Activated CD8-positive, alpha-beta memory T cell treated with anti-CD3 and anti-CD28 coated beads, Interleukin-2, amount 50 U/mL, for 48 hours (primary cell): ENCODE data around the gene KBTBD4.
"Not testable (repeated sequence)": the region's sequence is repeated elsewhere in the genome, so short reads cannot be mapped to it uniquely, and the experiment has no call there.

ENCODE experiments used
- DNase-seq: peaks from one replicate; pipeline ENCODE4 v3.0.0-alpha.2; 2020

The KBTBD4 gene

DNA sequence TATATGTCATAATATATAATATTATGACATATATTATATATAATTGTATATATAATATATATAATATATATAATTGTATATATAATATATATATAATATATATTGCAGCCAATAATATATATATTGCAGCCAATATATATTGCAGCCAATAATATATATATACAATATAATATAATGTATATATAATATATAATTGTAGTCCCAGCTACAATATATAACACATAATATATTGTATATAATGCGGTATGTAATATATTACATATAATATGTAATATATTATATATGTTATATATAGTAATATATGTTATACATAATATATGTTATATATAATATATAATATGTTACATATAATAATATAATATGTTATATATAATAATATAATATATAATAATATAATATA lies 20.1 kb downstream of the KBTBD4 start:
- DNase-seq: no peak

DNA sequence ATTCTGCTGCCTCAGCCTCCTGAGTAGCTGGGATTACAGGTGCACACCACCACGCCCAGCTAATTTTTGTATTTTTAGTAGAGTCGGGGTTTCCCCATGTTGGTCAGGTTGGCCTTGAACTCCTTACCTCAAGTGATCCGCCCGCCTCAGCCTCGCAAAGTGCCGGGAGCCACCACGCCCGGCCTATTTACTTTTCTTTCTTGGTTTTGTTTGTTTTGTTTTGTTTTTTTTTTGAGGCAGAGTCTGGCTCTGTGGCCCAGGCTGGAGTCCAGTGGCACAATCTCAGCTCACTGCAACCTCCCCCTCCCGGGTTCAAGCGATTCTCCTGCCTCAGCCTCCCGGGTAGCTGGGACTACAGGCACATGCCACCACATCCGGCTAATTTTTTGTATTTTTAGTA lies 21.8 kb downstream of the KBTBD4 start:
- not testable (repeated sequence) for DNase-seq

DNA sequence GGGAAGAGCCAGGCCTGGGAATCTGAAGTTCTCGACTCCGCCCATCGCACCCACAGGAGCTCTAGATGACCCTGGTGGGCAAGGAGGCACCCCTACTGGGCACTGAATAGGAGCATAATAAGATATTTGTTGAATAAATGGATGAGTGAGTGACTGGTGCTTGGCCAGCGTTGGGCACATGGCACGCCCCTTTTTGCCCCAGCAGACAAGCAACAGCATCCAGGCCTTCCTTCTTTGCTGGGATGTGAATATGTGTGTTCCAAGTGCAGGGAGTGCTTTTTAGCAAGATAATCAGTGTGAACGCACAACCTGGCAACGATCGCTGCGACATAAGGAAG lies 25.4 kb downstream of the KBTBD4 start:
- DNase-seq: no peak

DNA sequence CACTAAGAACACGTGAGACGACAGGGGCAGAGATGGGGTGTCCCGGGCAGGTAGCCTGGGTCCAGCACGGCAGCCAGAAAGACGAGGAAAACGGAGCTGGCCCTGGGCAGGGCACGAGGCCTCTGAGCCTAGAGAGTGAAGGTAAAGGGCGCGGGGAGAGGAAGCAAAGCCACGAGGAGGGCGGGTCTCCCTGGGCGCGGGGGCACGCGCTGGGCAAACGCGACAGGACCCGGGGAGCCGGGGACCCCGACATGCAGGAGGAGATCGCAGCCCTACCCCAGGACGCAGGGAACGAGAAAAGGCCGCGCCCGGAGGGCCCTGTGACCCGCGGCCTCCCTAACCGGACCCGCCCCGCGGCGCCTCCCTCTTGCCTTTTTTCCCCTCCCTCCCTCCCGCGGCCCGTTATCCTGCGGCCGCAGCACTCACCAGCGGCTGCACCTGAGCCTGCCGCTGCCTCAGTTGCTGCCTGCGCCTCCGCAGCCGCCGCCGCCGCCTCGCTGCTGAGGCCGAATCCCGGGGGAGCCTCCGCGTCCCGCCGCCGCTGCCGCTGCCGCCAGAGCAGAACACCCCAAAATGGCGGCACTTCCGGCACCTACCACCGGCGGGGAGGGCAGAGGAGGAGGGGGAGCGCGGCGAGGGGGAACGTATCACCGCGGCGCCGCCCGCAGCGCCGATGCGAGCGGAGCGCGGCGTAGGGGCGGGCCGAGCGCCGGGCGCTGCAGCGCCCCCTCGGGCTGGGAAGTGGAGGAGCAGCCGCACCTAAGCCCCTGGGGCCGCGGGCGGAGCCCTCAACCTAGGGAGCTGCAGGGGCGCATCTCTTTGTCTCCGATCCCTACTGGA lies 26.0 kb downstream of the KBTBD4 start, which contains the start of gene CELF1:
TSS of gene CELF1 (minus strand) at position 567 of the 840 bp plus-strand sequence. CDS start 53,609 bp downstream, outside the sequence.
- DNase-seq: peak; percentile 94

DNA sequence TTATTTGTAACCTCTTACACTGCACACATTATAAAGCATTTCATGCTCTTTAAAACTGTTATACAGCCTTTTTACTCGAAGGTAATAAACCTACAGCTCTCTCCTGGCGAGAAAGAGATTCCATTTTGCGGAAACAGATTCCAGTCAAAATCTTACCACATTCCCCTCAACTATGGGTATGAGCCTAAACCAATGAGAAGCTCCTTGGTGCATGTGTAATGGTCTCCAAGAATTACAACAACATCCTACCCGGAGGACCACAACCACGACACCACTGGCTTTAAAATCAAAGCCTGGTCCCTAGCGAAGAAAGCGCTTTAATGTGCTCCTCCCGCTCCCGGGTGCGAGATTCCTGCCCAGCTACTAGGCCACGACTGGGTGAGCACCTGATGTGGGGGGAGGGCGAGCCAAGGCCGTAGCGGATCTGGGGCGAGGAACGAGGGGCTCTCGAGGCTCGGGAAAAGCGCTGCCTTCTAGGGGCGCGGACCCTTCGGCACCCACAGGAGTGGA lies 26.7 kb downstream of the KBTBD4 start:
- no peak for DNase-seq

DNA sequence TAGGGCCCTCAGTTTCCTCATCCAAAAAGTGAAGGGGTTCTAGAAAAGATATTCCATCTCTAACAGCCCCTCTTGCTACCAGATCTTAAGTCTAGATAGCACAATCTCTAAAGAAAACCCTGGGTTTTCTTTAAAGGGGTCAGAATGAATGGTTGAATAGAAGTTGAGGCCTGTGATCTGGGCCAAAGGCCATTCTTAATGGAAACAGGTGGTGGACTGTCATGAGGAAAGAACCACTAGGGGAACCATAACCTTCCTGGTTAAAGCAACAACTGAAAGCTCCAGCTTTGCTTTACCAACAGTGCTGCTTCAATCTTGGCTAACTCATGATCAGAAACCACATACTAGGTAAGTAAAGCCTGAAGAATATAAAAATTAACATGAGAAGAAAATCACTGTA lies 27.7 kb downstream of the KBTBD4 start:
- no peak for DNase-seq

DNA sequence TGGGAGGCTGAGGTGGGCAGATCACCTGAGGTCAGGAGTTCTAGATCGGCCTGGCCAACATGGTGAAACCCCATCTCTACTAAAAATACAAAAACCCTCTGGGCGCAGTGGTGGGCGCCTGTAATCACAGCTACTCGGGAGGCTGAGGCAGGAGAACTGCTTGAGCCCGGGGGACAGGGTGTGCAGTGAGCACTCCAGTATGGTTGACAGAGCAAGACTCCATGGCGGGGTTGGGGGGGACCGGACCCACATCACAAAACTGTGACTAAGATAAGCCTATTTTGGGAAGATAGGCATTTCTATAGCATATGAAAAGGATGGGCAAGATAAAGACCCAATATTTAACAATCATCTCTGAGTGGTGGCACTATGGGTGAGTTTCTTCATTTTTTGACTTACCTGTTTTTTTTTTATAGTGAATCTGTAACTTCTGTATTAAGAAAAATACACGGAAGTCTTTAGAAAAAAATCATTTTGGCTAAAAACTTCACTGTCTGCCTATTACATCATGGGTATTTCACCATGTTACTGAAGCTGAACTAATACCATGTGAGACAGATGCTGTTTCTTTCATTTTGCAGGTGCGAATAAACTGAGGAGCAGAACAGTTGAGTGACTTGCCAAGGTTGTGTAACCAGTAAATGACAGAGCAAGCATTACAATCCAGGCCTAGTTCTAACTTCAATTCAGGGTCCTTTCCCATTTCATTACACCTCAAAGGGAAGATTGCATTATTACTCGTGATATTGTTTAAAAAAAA lies 28.3 kb downstream of the KBTBD4 start:
- no peak for DNase-seq

DNA sequence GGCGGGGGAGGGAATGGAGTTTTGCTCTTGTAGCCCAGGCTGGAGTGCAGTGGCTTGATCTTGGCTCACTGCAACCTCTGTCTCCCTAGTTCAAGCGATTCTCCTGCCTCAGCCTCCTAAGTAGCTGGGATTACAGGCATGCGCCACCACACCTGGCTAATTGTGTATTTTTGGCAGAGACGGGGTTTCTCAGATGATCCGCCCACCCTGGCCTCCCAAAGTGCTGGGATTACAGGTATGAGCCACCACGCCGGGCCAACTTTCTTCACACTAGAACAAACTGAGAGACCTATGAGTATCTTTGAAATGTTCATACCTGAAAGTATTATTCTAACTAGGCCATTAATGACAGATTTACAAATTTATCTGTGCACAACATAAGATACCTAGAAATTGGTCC lies 32.5 kb downstream of the KBTBD4 start:
- not testable (repeated sequence) for DNase-seq

DNA sequence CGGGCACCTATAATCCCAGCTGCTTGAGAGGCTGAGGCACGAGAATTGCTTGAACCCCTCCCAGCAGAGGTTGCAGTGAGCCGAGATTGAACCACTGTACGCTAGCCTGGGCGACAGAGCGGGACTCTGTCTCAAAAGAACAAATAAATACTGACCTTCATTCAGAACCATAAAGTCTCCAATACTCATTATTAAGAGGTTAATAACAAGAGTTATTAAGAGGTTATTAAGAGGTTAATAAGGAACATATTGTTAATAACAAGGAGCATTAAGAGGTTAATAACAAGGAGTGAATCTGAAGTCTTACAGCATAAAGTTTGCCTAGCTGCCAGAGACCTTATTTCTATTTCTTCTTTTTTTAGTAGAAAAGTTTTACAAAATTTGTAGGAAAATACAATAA lies 33.5 kb downstream of the KBTBD4 start:
- no peak for DNase-seq

DNA sequence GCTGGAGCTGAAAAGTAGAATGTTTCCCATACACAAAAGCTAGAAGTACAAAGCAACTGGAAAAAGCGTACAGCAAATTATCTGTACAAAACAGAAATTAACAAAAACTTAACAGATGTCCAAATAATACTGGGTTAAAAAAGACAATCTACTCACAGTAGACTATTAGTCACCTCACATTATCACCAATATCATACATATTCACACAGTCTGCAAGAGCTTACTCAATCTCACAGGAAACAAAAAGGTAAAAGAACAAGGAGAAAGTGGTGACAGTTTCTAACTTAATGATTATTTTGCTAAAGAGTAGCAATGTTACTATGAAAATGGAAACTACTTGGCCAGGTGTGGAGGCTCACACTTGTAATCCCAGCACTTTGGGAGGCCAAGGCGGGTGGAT lies 37.7 kb downstream of the KBTBD4 start:
- DNase-seq: no peak

DNA sequence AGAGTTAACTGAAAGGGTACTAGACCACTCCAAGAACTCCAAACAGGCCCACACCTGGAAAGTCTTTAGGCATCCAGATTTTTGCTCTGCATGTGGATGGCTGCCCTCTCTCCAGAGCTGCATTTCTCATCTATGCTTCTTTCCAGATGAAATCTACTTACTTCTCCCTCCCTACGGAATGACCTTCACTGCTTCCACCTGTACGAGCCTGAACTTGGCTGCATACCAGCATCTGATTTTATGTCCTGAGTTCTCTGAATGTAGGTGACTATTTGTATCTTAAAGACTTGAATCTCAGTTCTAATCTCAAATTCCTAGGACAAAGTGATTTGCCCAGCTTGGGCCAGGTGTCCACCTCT lies 39.1 kb downstream of the KBTBD4 start:
- DNase-seq: no peak

DNA sequence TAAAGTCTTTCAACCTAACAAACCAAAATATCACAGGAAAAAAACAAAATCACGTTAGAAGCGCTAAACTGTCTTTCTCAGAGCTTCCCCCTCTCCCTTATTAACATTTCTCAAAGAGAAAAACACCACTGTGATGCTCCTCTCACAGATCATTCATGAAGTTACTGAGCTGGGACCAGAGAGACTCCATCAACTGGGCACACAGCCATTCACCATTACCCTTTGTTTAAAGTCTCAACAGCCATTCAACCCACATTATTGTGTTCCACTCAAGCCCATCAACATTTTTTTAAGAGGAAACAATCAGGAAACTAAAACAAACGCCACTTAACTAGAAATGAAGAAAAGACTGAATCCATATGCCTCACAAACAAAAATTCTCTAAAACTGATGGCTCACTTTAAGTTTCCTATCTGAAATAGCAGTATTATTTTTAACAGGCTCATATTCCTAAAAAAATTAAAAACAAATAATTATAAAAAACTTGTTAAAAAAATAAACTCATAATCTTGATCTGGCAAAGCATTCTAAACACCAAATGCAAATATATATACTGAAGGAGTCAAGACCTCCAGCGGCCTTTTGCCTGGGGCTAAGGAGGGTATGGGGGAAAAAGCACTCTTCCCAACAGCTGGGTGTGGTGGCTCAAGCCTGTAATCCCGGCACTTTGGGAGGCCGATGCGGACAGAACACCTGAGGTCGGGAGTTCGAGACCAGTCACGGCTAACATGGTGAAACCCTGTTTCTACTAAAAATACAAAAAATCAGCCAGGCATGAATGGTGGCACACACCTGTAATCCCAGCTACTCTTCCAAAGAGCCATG lies 39.8 kb downstream of the KBTBD4 start:
- no peak for DNase-seq

DNA sequence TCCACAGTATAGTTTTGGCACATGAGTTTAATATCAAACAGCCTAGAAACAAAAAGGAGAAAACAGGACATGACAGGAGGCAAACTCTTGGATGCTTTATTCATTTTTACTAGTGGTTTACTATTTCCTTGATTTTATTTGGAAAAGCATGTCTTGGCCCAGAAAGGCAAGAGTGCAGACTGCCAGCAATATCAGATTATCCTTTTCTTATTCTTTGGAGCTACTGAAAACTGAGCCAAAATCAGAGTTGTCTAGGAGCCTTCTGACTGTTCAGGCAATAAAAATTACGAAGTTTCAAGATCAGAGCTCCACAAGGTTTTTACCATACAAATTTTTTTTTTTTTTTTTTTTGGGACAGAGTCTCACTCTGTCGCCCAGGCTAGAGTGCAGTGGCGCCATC lies 41.9 kb downstream of the KBTBD4 start:
- DNase-seq: no peak

DNA sequence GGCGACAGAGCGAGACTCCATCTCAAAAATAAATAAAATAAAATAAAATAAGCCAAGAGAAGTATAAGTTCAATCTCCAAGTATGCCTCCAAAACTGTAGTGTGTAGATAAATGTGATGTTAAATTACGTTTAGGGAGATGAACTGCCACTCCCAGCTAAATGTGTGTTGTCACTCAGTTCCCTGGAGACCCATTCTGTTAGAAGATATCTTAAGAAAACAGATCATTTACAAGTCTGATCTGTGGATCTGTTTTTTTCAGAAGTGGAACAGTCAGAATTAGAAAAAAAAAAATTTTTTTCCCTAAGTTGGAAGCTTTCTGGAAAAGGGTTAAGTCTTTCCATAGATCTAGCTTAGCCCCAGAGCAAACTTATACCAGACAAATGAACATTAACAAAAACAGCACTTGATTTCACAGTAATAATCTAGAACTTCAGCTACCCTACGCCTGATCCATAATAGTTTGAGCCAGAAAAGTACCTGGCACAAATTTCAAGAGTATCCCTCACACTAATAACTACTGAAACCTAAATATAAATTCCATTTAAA lies 44.0 kb downstream of the KBTBD4 start:
- DNase-seq: no peak

DNA sequence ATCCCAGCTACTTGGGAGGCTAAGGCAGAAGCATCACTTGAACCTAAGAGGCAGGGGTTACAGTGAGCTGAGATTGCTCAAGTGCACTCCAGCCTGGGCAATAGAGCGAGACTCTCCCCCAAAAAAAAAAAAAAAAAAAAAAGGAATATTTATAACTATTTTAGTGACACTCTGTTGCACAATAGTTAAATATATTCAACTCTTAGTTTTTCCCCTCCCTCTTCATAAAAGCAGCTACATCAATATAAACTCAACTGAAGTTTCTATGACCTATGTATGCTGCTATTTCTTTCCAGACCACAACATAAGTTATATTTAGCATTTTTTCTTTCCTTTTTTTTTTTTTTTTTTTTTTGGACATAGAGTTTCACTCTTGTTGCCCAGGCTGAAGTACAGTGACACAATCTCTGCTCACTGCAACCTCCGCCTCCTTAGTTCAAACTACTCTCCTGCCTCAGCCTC lies 45.0 kb downstream of the KBTBD4 start:
- no peak for DNase-seq

DNA sequence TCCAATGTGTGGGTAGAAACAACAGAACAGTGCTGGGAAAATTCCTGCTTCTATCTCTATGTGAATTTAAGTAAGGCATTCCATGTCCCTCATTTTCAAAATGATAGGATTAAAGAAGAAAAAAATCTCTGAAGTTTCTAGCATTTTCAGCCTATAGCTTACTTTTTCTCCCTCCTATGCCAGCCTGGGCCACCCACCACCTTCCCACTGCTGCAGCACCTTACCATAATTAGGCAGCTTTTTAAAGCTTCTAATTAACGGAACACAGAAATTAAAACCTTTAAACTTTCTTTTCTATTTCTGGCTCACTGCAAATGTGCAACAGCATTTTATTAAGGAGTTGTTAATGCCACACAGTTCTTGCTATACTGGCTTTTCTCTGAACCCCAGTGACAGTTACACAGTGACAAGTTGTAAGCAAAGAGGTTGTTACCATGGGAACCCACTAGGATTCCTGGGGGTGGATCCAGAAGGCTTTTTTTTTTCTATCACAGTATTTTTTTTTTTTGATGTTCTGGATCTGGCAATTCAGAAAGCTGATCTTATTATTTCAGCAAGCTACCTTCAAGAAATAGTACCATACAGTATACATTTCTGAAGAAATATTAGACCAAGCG lies 46.1 kb downstream of the KBTBD4 start:
- DNase-seq: no peak

DNA sequence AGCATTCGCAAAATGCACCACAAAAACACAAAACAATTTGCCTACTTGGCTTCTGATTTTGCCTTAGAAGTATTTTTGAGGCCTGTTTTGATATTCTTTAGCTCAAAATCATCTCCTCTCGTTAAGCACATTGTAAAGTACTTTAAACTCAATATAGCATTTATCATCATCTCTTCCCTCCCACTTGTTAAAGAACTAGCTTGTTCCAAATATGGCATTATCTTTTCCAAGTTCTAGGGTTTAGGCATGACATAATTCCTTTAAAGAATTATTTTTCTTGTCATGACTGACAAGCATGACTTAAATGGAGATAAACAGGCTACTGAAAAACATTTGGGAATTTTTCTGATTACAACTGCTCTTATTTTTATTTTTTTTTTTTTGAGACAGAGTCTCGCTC lies 47.1 kb downstream of the KBTBD4 start:
- no peak for DNase-seq

DNA sequence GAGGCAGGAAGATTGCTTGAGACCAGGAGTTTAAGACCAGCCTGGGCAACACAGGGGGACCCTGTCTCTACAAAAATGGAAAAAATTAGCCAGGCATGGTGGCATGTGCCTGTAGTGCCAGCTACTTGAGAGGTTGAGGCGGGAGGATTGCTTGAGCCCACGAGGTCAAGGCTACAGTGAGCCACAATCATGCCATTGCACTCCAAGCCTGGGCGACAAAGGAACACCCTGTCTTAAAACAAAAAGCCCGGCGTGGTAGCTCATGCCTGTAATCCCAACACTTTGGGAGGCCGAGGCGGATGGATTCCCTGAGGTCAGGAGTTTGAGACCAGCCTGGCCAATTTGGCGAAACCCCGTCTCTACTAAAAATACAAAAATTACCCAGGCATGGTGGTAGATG lies 48.0 kb downstream of the KBTBD4 start:
- not testable (repeated sequence) for DNase-seq

DNA sequence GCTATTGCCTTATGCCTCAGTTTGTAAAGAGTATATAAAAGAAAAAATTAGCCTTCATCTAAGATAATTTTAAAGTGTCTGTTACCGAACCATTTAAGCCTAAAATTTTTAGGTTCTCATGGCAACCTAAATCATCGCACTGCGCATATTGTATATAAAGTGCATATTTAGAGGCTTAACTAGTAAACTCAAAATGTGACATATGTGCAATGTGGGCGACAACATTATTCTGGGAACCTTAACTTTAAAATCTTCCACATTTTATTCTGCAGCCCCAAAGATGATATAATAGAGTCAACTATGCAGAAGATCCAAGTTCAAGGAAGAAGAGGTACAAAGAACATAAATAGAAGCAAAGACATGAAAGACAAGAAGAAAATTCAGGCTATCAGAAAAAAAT lies 48.8 kb downstream of the KBTBD4 start:
- no peak for DNase-seq

DNA sequence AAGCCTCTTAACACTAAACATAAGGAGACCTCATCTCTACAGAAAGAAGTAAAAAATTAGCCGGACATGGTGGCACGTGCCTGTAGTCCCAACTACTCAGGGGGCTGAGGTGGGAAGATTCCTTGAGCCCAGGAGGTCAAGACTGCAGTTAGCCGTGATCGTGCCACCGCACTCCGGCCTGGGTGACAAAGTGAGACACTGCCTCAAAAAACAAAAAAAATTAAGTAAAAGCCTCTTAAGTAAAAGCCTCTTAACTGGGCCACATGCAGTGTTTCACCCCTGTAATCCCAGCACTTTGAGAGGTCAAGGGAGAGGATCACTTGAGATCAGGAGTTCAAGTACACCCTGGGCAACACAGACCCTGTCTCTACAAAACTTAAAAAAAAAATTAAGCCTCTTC lies 51.6 kb downstream of the KBTBD4 start:
- no peak for DNase-seq

DNA sequence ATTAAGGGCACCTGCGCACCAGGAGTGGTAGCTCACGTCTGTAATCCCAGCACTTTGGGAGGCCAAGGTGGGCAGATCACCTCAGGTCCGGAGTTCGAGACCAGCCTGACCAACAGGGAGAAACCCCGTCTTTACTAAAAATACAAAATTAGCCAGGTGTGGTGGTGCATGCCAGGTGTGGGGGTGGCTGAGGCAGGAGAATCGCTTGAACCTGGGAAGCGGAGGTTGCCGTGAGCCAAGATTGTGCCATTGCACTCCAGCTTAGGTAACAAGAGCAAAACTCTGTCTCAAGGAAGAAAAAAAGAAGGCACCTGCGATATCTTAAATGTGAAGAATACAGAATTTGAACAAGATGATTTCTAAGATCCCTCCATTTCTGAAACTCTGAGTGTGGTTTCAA lies 52.7 kb downstream of the KBTBD4 start:
- not testable (repeated sequence) for DNase-seq

DNA sequence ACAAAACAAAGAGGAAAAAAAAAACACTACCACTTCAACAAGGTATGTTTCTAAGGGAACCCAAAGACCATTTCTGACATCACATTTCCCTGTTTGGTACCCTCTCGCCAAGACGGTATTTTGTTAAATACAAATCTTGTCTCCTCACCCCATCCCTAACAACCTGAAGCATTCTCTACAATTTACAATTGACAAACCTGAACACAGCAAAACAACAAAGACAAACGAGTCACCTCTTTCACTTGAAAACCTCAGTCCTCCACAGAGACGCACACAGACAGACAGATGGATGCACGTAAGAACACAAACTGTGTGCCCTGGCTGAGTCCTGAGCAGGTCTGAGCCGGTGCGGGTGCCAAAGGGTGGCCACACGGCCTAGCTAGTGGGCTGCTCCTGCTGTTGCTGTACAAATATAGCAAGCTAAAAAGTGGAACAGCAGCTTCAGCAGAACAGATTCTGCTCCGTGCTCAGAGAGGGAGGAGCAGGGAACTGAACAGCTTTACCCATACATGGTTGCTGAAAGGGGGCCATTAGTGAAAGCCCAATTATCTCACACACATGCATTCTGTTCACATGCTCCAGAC lies 54.4 kb downstream of the KBTBD4 start:
- no peak for DNase-seq
